Stimulated activated CD4-positive, alpha-beta T cell treated with anti-CD3 and anti-CD28 coated beads, Interleukin-15, amount 100 ng/mL, for 24 hours (primary cell): ENCODE results near the gene EPAS1.

Experiments
- DNase-seq: peaks from one replicate; pipeline ENCODE4 v3.0.0-alpha.2; 2020

The EPAS1 gene

GRCh38 chr2:46274586-46274985 is 22.6 kb upstream of the EPAS1 start:
- DNase-seq = no peak

GRCh38 chr2:46275995-46276394 is 21.2 kb upstream of the EPAS1 start:
- DNase-seq = peak; percentile 17

GRCh38 chr2:46276642-46277041 is 20.6 kb upstream of the EPAS1 start:
- DNase-seq = no peak

- DNase-seq = no peak
Observed at GRCh38 chr2:46277431-46278190, 19.6 kb upstream of the EPAS1 start.

GRCh38 chr2:46278952-46279351 is 18.3 kb upstream of the EPAS1 start:
- DNase-seq = no peak

- no peak for DNase-seq
Observed at GRCh38 chr2:46281939-46282338, 15.3 kb upstream of the EPAS1 start.

GRCh38 chr2:46283693-46284092 is 13.5 kb upstream of the EPAS1 start:
- no peak for DNase-seq

GRCh38 chr2:46284260-46284659 is 12.9 kb upstream of the EPAS1 start:
- DNase-seq = no peak

- no peak for DNase-seq
Observed at GRCh38 chr2:46284796-46285195, 12.4 kb upstream of the EPAS1 start.

- DNase-seq = no peak
Observed at GRCh38 chr2:46286715-46287114, 10.5 kb upstream of the EPAS1 start.

GRCh38 chr2:46290078-46290477 is 7.1 kb upstream of the EPAS1 start:
- DNase-seq = no peak

GRCh38 chr2:46293466-46293865 is 3.7 kb upstream of the EPAS1 start:
- no peak for DNase-seq

GRCh38 chr2:46294176-46294836 is 2.9 kb upstream of the EPAS1 start:
- DNase-seq = peak; percentile 26

GRCh38 chr2:46296216-46296839 is 879 bp upstream of the EPAS1 start:
- DNase-seq = peak; percentile 24

- DNase-seq = peak; percentile 77
Observed at GRCh38 chr2:46297546-46298271, 502 bp downstream of the EPAS1 start.

- no peak for DNase-seq
Observed at GRCh38 chr2:46298272-46298521, 990 bp downstream of the EPAS1 start.

GRCh38 chr2:46298522-46299353 is 1.5 kb downstream of the EPAS1 start:
- DNase-seq = peak; percentile 39

GRCh38 chr2:46299365-46300263 is 2.4 kb downstream of the EPAS1 start:
- peak; percentile 30 for DNase-seq

- no peak for DNase-seq
Observed at GRCh38 chr2:46300406-46300832, 3.2 kb downstream of the EPAS1 start.

GRCh38 chr2:46302005-46302695 is 4.9 kb downstream of the EPAS1 start:
- no peak for DNase-seq

GRCh38 chr2:46303233-46303632 is 6.0 kb downstream of the EPAS1 start:
- DNase-seq = no peak
